IMR-90 (cell line): Measurements from ENCODE around the gene NLE1. TPM values are rescaled to one million over a fixed set of nuclear protein-coding genes. Genes with fewer than 3 reads are reported as not detected.

Source experiments
- ATAC-seq: fragments of 200-7000 bp; cut with Tn5 transposase; 2 replicates; pipeline ENCODE4 v1.9.1; 2020; ENCODE audit warnings: low read depth, mild to moderate bottlenecking, moderate library complexity
- BruUV-seq: library from RNA; stranded (reverse); fragments of 400-500 nt; replicated peaks from 2 replicates; lab custom pipeline; 2021; lab: Mats Ljungman, UMichigan
- CTCF ChIA-PET: fragments of 300-600 bp; formaldehyde crosslinking; extraction: SDS; loops from one replicate; lab custom pipeline; 2021; ENCODE audit warnings: antibody characterized with exemption; lab: Yijun Ruan, JAX
- POLR2A ChIA-PET: fragments of 300-600 bp; sonication (Branson Sonifier 250); formaldehyde crosslinking; loops from one replicate; lab custom pipeline; 2022; ENCODE audit warnings: antibody characterized with exemption; ENCODE audit not compliant: unreplicated experiment; lab: Charles Lee
- DNase-seq: peaks from one replicate; pipeline ENCODE4 v3.0.0; 2013
- H2AFZ ChIP-seq: replicated peaks from 2 replicates; pipeline ENCODE3; 2013; ENCODE audit warnings: low read length, mild to moderate bottlenecking; ENCODE audit not compliant: poor library complexity
- H2AK5ac ChIP-seq: 2 replicates; pipeline ENCODE4 v1.6.1; 2013; ENCODE audit warnings: low read depth, low read length, inconsistent platforms
- H2AK9ac ChIP-seq: replicated peaks from 2 replicates; pipeline ENCODE3; 2013; ENCODE audit warnings: mild to moderate bottlenecking, low read depth, low read length, moderate library complexity; ENCODE audit not compliant: poor library complexity
- H2BK120ac ChIP-seq: 2 replicates; pipeline ENCODE4 v1.6.1; 2013; ENCODE audit warnings: low read depth, low read length, inconsistent platforms
- H2BK15ac ChIP-seq: 3 replicates; pipeline ENCODE4 v1.6.1; 2013; ENCODE audit warnings: low read depth, low read length, inconsistent platforms
- H2BK20ac ChIP-seq: 2 replicates; pipeline ENCODE4 v1.6.1; 2013; ENCODE audit warnings: low read depth, mild to moderate bottlenecking, inconsistent platforms, low read length, moderate library complexity
- H2BK5ac ChIP-seq: 2 replicates; pipeline ENCODE4 v1.6.1; 2013; ENCODE audit warnings: mild to moderate bottlenecking, low read depth, low read length, inconsistent platforms; ENCODE audit not compliant: poor library complexity, severe bottlenecking
- H3K14ac ChIP-seq: replicated peaks from 2 replicates; pipeline ENCODE4 v1.6.1; 2013; ENCODE audit warnings: low read depth, low read length, inconsistent platforms
- H3K18ac ChIP-seq: 2 replicates; pipeline ENCODE4 v1.6.1; 2013; ENCODE audit warnings: low read depth, low read length, control low read depth
- H3K23ac ChIP-seq: 2 replicates; pipeline ENCODE4 v1.6.1; 2013; ENCODE audit warnings: low read depth, low read length, inconsistent platforms
- H3K27ac ChIP-seq: 2 replicates; pipeline ENCODE4 v1.5.1; 2013; ENCODE audit warnings: mild to moderate bottlenecking, control low read depth, low read length; ENCODE audit not compliant: insufficient read depth
- H3K27me3 ChIP-seq: 2 replicates; pipeline ENCODE4 v1.6.1; 2013; ENCODE audit warnings: low read length; ENCODE audit not compliant: control insufficient read depth, insufficient read depth
- H3K36me3 ChIP-seq: 2 replicates; pipeline ENCODE4 v1.6.1; 2013; ENCODE audit warnings: low read length, mixed read lengths; ENCODE audit not compliant: control insufficient read depth, insufficient read depth
- H3K4ac ChIP-seq: 2 replicates; pipeline ENCODE4 v1.6.1; 2013; ENCODE audit warnings: low read depth, low read length, inconsistent platforms
- H3K4me1 ChIP-seq: 2 replicates; pipeline ENCODE4 v1.6.1; 2013; ENCODE audit warnings: low read length, mixed read lengths; ENCODE audit not compliant: control insufficient read depth, insufficient read depth
- H3K4me2 ChIP-seq: 2 replicates; pipeline ENCODE4 v1.6.1; 2013; ENCODE audit warnings: low read depth, mild to moderate bottlenecking, control low read depth, low read length, moderate library complexity
- H3K4me3 ChIP-seq: 2 replicates; pipeline ENCODE4 v1.5.1; 2013; ENCODE audit warnings: low read depth, mild to moderate bottlenecking, control low read depth, low read length, moderate library complexity; ENCODE audit not compliant: insufficient read depth
- H3K56ac ChIP-seq: 2 replicates; pipeline ENCODE4 v1.6.1; 2013; ENCODE audit warnings: low read length, inconsistent platforms; ENCODE audit not compliant: insufficient read depth; ENCODE audit errors: extremely low read depth
- H3K79me1 ChIP-seq, 2 experiments: 2 replicates each; pipeline ENCODE4 v1.6.1; 2013; ENCODE audit warnings: low read length in 2 of 2, inconsistent platforms in 1 of 2, low read depth in 1 of 2
- H3K9ac ChIP-seq: 2 replicates; pipeline ENCODE4 v1.6.1; 2013; ENCODE audit warnings: low read depth, low read length, control low read depth
- H3K9me1 ChIP-seq: 2 replicates; pipeline ENCODE4 v1.6.1; 2013; ENCODE audit warnings: low read length, inconsistent platforms; ENCODE audit not compliant: insufficient read depth
- H3K9me3 ChIP-seq: 2 replicates; pipeline ENCODE4 v1.6.1; 2013; ENCODE audit warnings: low read length; ENCODE audit not compliant: control insufficient read depth, insufficient read depth
- H4K20me1 ChIP-seq: 2 replicates; pipeline ENCODE4 v1.6.1; 2013; ENCODE audit warnings: low read length, inconsistent platforms; ENCODE audit not compliant: insufficient read depth
- H4K5ac ChIP-seq: 2 replicates; pipeline ENCODE4 v1.6.1; 2013; ENCODE audit warnings: mild to moderate bottlenecking, low read depth, low read length, control low read depth
- H4K8ac ChIP-seq, 2 experiments: 2 replicates each; pipeline ENCODE4 v1.6.1; 2013; ENCODE audit warnings: low read depth in 2 of 2, low read length in 2 of 2, control low read depth in 1 of 2, inconsistent platforms in 1 of 2
- H4K91ac ChIP-seq: 2 replicates; pipeline ENCODE4 v1.6.1; 2013; ENCODE audit warnings: low read depth, low read length, inconsistent platforms; ENCODE audit not compliant: insufficient read depth
- BHLHE40 ChIP-seq: fragments of 150-350 bp; IDR thresholded peaks from 2 replicates; pipeline ENCODE4 v1.6.1; 2016; ENCODE audit warnings: mild to moderate bottlenecking, low read depth, low read length
- FOS ChIP-seq: fragments of 150-350 bp; IDR thresholded peaks from 2 replicates; pipeline ENCODE4 v1.6.1; 2016; ENCODE audit warnings: low read depth, low read length
- MAZ ChIP-seq: IDR thresholded peaks from 2 replicates; pipeline ENCODE4 v1.6.1; 2012; ENCODE audit warnings: low read depth, mild to moderate bottlenecking, low read length, improper control_type of control experiment, moderate library complexity, borderline replicate concordance
- MXI1 ChIP-seq: IDR thresholded peaks from 2 replicates; pipeline ENCODE4 v1.6.1; 2012; ENCODE audit warnings: low read depth, mild to moderate bottlenecking, low read length, moderate library complexity, borderline replicate concordance
- RAD21 ChIP-seq: IDR thresholded peaks from 2 replicates; pipeline ENCODE4 v1.6.1; 2012; ENCODE audit warnings: low read length, improper control_type of control experiment
- RFX5 ChIP-seq: IDR thresholded peaks from 2 replicates; pipeline ENCODE4 v1.8.0; 2012; ENCODE audit warnings: low read depth, mild to moderate bottlenecking, low read length, moderate library complexity
- whole genome bisulfite sequencing, 2 experiments: methylation state at CpG; one replicate each; pipeline versions ENCODE4 v1.1.5 to v1.1.7; 2013; ENCODE audit warnings: missing lambda C conversion rate in 2 of 2; ENCODE audit not compliant: insufficient read length in 1 of 2; ENCODE audit errors: extremely low coverage in 2 of 2; 5-methylcytosine and 5-hydroxymethylcytosine counted together
- dilution Hi-C: fragments of 300-500 bp; cut with HindIII; formaldehyde crosslinking; loops from one replicate; pipeline ENCODE4 v1.14.3; 2018; ENCODE audit warnings: low sequenced_read_pairs; ENCODE audit not compliant: unreplicated experiment
- in situ Hi-C: fragments of 300-500 bp; cut with MboI; formaldehyde crosslinking; loops from 3 replicates; pipeline ENCODE4 v1.14.3; 2019; ENCODE audit warnings: low sequenced_read_pairs, inconsistent platforms, mixed read lengths
- intact Hi-C: fragments of 100-400 bp; cut with micrococcal nuclease; formaldehyde crosslinking; loops from 2 replicates; pipeline ENCODE4 v1.10.0; 2022
- polyA plus RNA-seq, 3 experiments: library from polyadenylated mRNA; depleted of rRNA; stranded (reverse); fragments of >200 nt; gene quantifications; 2 replicates each; pipeline ENCODE4 v1.2.3, GENCODE V29; 2012; ENCODE audit warnings: low replicate concordance in 1 of 3
- total RNA-seq: library from RNA; depleted of rRNA; stranded (reverse); fragments of >200 nt; gene quantifications from 2 replicates; pipeline ENCODE4 v1.2.3, GENCODE V29; 2012
- TF ChIP-seq, protein P1 (sequence below): conservative IDR thresholded peaks from 2 replicates; pipeline ENCODE4 v1.5.1; 2012; ENCODE audit warnings: mild to moderate bottlenecking, low read depth, low read length, improper control_type of control experiment
- TF ChIP-seq, protein P2 (sequence below): fragments of 150-350 bp; IDR thresholded peaks from 2 replicates; pipeline ENCODE4 v1.6.1; 2016; ENCODE audit warnings: low read depth, mild to moderate bottlenecking, low read length, moderate library complexity, borderline replicate concordance

Gene NLE1
- total and polyA plus RNA-seq, 2 of the 4 experiments (the other 2 are of a cell fraction): 18.6 to 23.7 TPM

DNA sequence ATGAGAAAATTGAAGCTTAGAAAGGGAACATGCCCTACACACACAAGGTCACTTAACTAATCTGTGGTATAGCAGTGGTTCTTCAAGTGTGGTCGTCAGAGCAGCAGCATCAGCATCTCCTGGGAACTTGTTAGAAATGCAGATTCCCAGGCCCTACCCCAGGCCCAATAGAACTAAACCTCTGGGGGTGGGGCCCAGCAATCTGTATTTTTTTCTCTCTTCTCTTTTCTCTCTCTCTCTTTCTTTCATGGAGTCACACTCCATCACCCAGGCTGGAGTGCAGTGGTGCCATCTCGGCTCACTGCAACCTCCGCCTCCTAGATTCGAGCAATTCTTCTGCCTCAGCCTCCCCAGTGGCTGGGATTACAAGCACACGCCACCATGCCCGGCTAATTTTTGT lies 3.9 kb downstream of the NLE1 start:
- no peak for ATAC-seq
- CTCF ChIA-PET: no interaction called here

More for the DNA sequence above, 3.9 kb downstream of the NLE1 start:
- Histone ChIP-seq H2AK9ac (no peak overlapping the region), H2BK15ac (no peak overlapping the region), H3K9me1 (peaks cover 3% of the 10 kb centered on the region; the same call in 1 of the 2 replicates), H3K18ac (no peak overlapping the region), H4K91ac (no peak overlapping the region), H2BK120ac (no peak overlapping the region), H2AFZ (no peak overlapping the region), H2BK5ac (no peak overlapping the region), H3K14ac (no peak overlapping the region), H3K27me3 (no peaks in the 10 kb centered on the region), H3K23ac (no peak overlapping the region), H3K4me1 (no peaks in the 10 kb centered on the region; the same call in 1 of the 2 replicates), H4K20me1 (no peaks in the 10 kb centered on the region), H4K8ac (no peak overlapping the region), H3K9me3 (no peaks in the 10 kb centered on the region), H3K4me2 (no peak overlapping the region), H3K56ac (no peak overlapping the region), H3K27ac (no peak overlapping the region), H3K4me3 (no peak overlapping the region), H3K79me1 (peaks cover 14 to 20% of the 10 kb centered on the region in 2 experiments), H2AK5ac (no peak overlapping the region), H3K9ac (no peak overlapping the region), H3K4ac (no peak overlapping the region), H4K5ac (no peak overlapping the region), H2BK20ac (no peak overlapping the region), H3K36me3 (peaks cover 56% of the 10 kb centered on the region)
- intact Hi-C loops (no loop called here), in situ Hi-C loops (no loop called here), dilution Hi-C loops (no loop called here)
- POLR2A ChIA-PET: no interaction called here
- no CpG with 5 or more reads among the region's 6 CpGs for WGBS, 2 experiments
- DNase-seq: no peak
- TF ChIP-seq MXI1: no peak
- no peak for TF ChIP-seq MAZ
- TF ChIP-seq FOS: no peak
- TF ChIP-seq, protein P1, sequence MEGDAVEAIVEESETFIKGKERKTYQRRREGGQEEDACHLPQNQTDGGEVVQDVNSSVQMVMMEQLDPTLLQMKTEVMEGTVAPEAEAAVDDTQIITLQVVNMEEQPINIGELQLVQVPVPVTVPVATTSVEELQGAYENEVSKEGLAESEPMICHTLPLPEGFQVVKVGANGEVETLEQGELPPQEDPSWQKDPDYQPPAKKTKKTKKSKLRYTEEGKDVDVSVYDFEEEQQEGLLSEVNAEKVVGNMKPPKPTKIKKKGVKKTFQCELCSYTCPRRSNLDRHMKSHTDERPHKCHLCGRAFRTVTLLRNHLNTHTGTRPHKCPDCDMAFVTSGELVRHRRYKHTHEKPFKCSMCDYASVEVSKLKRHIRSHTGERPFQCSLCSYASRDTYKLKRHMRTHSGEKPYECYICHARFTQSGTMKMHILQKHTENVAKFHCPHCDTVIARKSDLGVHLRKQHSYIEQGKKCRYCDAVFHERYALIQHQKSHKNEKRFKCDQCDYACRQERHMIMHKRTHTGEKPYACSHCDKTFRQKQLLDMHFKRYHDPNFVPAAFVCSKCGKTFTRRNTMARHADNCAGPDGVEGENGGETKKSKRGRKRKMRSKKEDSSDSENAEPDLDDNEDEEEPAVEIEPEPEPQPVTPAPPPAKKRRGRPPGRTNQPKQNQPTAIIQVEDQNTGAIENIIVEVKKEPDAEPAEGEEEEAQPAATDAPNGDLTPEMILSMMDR: no peak
- no peak for TF ChIP-seq RFX5
- no peak for TF ChIP-seq BHLHE40
- TF ChIP-seq, protein P2, sequence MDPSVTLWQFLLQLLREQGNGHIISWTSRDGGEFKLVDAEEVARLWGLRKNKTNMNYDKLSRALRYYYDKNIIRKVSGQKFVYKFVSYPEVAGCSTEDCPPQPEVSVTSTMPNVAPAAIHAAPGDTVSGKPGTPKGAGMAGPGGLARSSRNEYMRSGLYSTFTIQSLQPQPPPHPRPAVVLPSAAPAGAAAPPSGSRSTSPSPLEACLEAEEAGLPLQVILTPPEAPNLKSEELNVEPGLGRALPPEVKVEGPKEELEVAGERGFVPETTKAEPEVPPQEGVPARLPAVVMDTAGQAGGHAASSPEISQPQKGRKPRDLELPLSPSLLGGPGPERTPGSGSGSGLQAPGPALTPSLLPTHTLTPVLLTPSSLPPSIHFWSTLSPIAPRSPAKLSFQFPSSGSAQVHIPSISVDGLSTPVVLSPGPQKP: no peak
- no peak for TF ChIP-seq RAD21
- no TSS peak for BruUV-seq
